NT2/D1 (cell line): ENCODE data around the gene PLVAP.

Experiments used
- DNase-seq: peaks from one replicate; pipeline ENCODE4 v3.0.0-alpha.2; 2011; ENCODE audit warnings: low read depth, low spot score
- H3K27me3 ChIP-seq: 2 replicates; pipeline ENCODE4 v1.6.0; 2011; ENCODE audit warnings: mild to moderate bottlenecking; ENCODE audit not compliant: insufficient read length, insufficient read depth
- H3K36me3 ChIP-seq: 2 replicates; pipeline ENCODE4 v1.6.1; 2011; ENCODE audit warnings: mild to moderate bottlenecking, low read length, mixed read lengths; ENCODE audit not compliant: insufficient read depth, insufficient read length
- H3K4me1 ChIP-seq: 2 replicates; pipeline ENCODE4 v1.5.1; 2011; ENCODE audit not compliant: insufficient read depth, insufficient read length
- H3K4me3 ChIP-seq: 2 replicates; pipeline ENCODE4 v1.5.1; 2011; ENCODE audit warnings: low read depth; ENCODE audit not compliant: insufficient read length
- H3K9ac ChIP-seq: 2 replicates; pipeline ENCODE4 v1.6.0; 2011; ENCODE audit warnings: low read depth; ENCODE audit not compliant: insufficient read length
- H3K9me3 ChIP-seq: 2 replicates; pipeline ENCODE4 v1.5.1; 2011; ENCODE audit warnings: mild to moderate bottlenecking, low read length; ENCODE audit not compliant: insufficient read depth
- SUZ12 ChIP-seq: IDR thresholded peaks from 2 replicates; pipeline ENCODE4 v1.6.1; 2011; ENCODE audit not compliant: insufficient read length, insufficient read depth; ENCODE audit errors: extremely low read depth
- YY1 ChIP-seq: IDR thresholded peaks from 2 replicates; pipeline ENCODE4 v1.6.1; 2011; ENCODE audit not compliant: insufficient read length, insufficient read depth
- ZNF274 ChIP-seq: IDR thresholded peaks from 2 replicates; pipeline ENCODE4 v1.6.1; 2011; ENCODE audit warnings: mild to moderate bottlenecking, low read depth, low read length

Gene PLVAP

GRCh38 chr19:17376935-17377600, at the start of gene PLVAP:
Gene PLVAP (minus strand): TSS chr19:17377342. CDS start chr19:17377288, 54 bp downstream.
- no peaks in the 10 kb centered on the region for H3K27me3 ChIP-seq
- peak within 1 kb of the TSS; percentile 42 for H3K9ac ChIP-seq
- TF ChIP-seq YY1 (no peak), SUZ12 (no peak), ZNF274 (no peak)
- H3K9me3 ChIP-seq = peaks cover 8% of the 10 kb centered on the region; the same call in 1 of the 2 replicates
- H3K4me3 ChIP-seq = no peak within 1 kb of the TSS
- H3K4me1 ChIP-seq = peaks cover 14% of the 10 kb centered on the region
- no peaks in the 10 kb centered on the region for H3K36me3 ChIP-seq
- DNase-seq = no peak

GRCh38 chr19:17424743-17425365, 47.7 kb upstream of the PLVAP start:
- H3K4me1 ChIP-seq = peaks cover 11% of the 10 kb centered on the region
- no peaks in the 10 kb centered on the region for H3K9me3 ChIP-seq
- peak overlapping the region; percentile 11 for H3K4me3 ChIP-seq
- H3K9ac ChIP-seq = peak overlapping the region; percentile 61
- H3K27me3 ChIP-seq = peaks cover 8% of the 10 kb centered on the region
- peaks cover 11% of the 10 kb centered on the region for H3K36me3 ChIP-seq
- TF ChIP-seq YY1 (no peak), ZNF274 (no peak), SUZ12 (no peak)
- no peak for DNase-seq

GRCh38 chr19:17423429-17424208, 46.5 kb upstream of the PLVAP start:
- TF ChIP-seq ZNF274 = no peak
- TF ChIP-seq YY1 = no peak
- TF ChIP-seq SUZ12 = no peak
- Histone ChIP-seq H3K9me3 (no peaks in the 10 kb centered on the region), H3K4me3 (no peak overlapping the region), H3K36me3 (peaks cover 11% of the 10 kb centered on the region), H3K4me1 (peaks cover 13% of the 10 kb centered on the region), H3K9ac (peak overlapping the region; percentile 32), H3K27me3 (peaks cover 8% of the 10 kb centered on the region)
- no peak for DNase-seq

- peaks cover 8% of the 10 kb centered on the region for H3K27me3 ChIP-seq
- no peak overlapping the region for H3K9ac ChIP-seq
- no peak overlapping the region for H3K4me3 ChIP-seq
- H3K4me1 ChIP-seq = peaks cover 13% of the 10 kb centered on the region
- TF ChIP-seq YY1 = no peak
- H3K9me3 ChIP-seq = no peaks in the 10 kb centered on the region
- H3K36me3 ChIP-seq = peaks cover 11% of the 10 kb centered on the region
- DNase-seq = no peak
Measured at GRCh38 chr19:17421942-17422341, 44.8 kb upstream of the PLVAP start.

- H3K4me1 ChIP-seq = peaks cover 13% of the 10 kb centered on the region
- H3K27me3 ChIP-seq = peaks cover 8% of the 10 kb centered on the region
- TF ChIP-seq SUZ12 = no peak
- TF ChIP-seq YY1 = no peak
- TF ChIP-seq ZNF274 = no peak
- H3K4me3 ChIP-seq = peak overlapping the region; percentile 90
- peaks cover 11% of the 10 kb centered on the region for H3K36me3 ChIP-seq
- DNase-seq = no peak
- H3K9me3 ChIP-seq = no peaks in the 10 kb centered on the region
- peak overlapping the region; percentile 97 for H3K9ac ChIP-seq
Measured at GRCh38 chr19:17420475-17420924, 43.4 kb upstream of the PLVAP start.

- no peak for TF ChIP-seq SUZ12
- peak; percentile 41 for TF ChIP-seq YY1
- TF ChIP-seq ZNF274 = no peak
- peak; percentile 100 for DNase-seq
- Histone ChIP-seq H3K36me3 (peaks cover 11% of the 10 kb centered on the region), H3K9ac (peak within 1 kb of the TSS; percentile 97), H3K4me1 (peaks cover 13% of the 10 kb centered on the region), H3K27me3 (peaks cover 8% of the 10 kb centered on the region), H3K9me3 (no peaks in the 10 kb centered on the region), H3K4me3 (peak within 1 kb of the TSS; percentile 90)
Measured at GRCh38 chr19:17419621-17420474, 42.7 kb upstream of the PLVAP start, which contains the start of gene MVB12A. Gene MVB12A (plus strand): TSS chr19:17420047. CDS start chr19:17420136, 89 bp downstream.
